ENCODE measurements around the gene PTK6.

Gene PTK6

GRCh38 chr20:63579017-63579694, 42.0 kb upstream of the PTK6 start:
- TF ChIP-seq REST (IDR thresholded peaks at IDR 0.05; ENCODE audit: insufficient read depth in 1 of 2, low read depth in 2 of 2, low read length in 2 of 2) (no peak), POLR2AphosphoS5 (IDR thresholded peaks at IDR 0.05; ENCODE audit: low read depth, low read length) (no peak), FOXP2 (optimal IDR thresholded peaks at IDR 0.05; ENCODE audit: borderline replicate concordance, extremely low read depth, extremely low read length, insufficient read depth) (no peak), TAF1 (IDR thresholded peaks at IDR 0.05; ENCODE audit: borderline replicate concordance, insufficient read depth, low read length) (no peak), SIN3A (IDR thresholded peaks at IDR 0.05; ENCODE audit: borderline replicate concordance, insufficient read depth, low read length) (no peak)

DNA sequence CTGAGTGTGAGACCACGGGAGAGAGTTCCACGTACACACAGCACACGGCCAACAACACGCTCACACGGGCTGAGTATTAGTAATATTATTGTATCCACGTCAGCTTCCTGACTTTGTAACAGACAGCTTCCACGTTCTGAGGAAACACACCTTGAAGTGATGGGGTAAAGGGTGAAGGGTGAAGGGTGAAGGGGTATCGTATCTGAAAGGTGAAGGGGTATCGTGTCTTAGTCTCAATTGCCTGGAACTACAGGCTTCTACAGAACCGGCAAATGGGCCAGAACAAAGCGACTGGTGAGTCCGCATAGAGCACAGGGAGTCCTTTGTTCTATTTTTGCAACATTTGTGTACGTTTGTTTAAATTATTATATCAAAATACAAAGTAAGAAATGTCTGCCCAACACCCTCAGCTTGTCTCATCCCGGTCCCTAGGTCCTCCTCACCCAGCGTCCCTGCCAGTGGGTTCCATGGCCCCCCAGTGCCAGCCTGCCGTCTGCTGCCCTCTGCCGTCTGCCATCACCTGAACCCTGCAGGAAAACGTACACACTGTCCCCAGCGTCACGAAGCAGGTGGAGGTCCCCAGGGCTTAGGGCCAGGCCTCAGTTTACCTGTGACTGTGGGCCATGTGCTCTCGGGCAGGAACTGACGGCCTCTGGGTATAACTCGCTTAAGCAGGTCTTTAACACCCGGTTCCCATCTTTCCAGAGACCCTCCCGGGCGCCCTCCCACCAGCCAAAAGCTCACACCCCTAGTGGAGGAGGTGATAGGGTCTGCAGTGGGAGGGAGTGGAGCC, 41.2 kb upstream of the PTK6 start:
- TF ChIP-seq SIN3A (IDR thresholded peaks at IDR 0.05; ENCODE audit: borderline replicate concordance, insufficient read depth, low read length) (no peak), POLR2AphosphoS5 (IDR thresholded peaks at IDR 0.05; ENCODE audit: low read depth, low read length) (no peak), TAF1 (IDR thresholded peaks at IDR 0.05; ENCODE audit: borderline replicate concordance, insufficient read depth, low read length) (no peak), FOXP2 (optimal IDR thresholded peaks at IDR 0.05; ENCODE audit: borderline replicate concordance, extremely low read depth, extremely low read length, insufficient read depth) (no peak), REST (IDR thresholded peaks at IDR 0.05; ENCODE audit: insufficient read depth in 1 of 2, low read depth in 2 of 2, low read length in 2 of 2) (no peak)

DNA sequence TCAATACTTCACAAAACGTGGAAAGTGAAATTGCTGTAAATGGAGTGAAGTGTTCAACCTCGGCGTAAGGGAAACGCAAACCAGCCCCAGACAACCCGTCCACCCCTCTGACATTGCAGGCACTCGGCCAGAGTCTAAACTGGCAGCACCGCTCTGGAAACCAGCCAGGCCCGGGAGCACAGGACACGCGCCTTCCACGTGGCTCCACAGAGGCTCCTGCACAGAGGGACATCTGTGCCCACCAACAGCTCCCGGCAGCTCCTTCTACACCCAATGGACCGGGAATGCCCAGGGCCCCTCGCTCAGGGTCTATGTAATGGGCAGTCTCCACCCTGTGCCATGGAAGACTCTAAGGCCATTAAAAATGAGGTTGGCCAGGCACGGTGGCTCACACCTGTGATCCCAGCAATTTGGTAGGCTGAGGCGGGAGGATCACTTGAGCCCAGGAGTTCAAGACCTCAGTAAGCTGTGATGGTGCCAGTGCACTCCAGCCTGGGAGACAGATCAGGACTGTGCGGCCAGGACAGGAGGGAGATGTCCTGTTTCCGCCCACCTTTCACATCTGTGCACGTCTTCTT, 40.2 kb upstream of the PTK6 start:
- TF ChIP-seq REST (IDR thresholded peaks at IDR 0.05; ENCODE audit: insufficient read depth in 1 of 2, low read depth in 2 of 2, low read length in 2 of 2), result no peak
- no peak for TF ChIP-seq TAF1 (IDR thresholded peaks at IDR 0.05; ENCODE audit: borderline replicate concordance, insufficient read depth, low read length)
- no peak for TF ChIP-seq SIN3A (IDR thresholded peaks at IDR 0.05; ENCODE audit: borderline replicate concordance, insufficient read depth, low read length)
- no peak for TF ChIP-seq POLR2AphosphoS5 (IDR thresholded peaks at IDR 0.05; ENCODE audit: low read depth, low read length)
- TF ChIP-seq FOXP2 (optimal IDR thresholded peaks at IDR 0.05; ENCODE audit: borderline replicate concordance, extremely low read depth, extremely low read length, insufficient read depth), result no peak

GRCh38 chr20:63576311-63576710, 39.1 kb upstream of the PTK6 start:
- TF ChIP-seq REST (IDR thresholded peaks at IDR 0.05; ENCODE audit: insufficient read depth in 1 of 2, low read depth in 2 of 2, low read length in 2 of 2) (no peak), POLR2AphosphoS5 (IDR thresholded peaks at IDR 0.05; ENCODE audit: low read depth, low read length) (no peak), TAF1 (IDR thresholded peaks at IDR 0.05; ENCODE audit: borderline replicate concordance, insufficient read depth, low read length) (no peak), SIN3A (IDR thresholded peaks at IDR 0.05; ENCODE audit: borderline replicate concordance, insufficient read depth, low read length) (no peak), FOXP2 (optimal IDR thresholded peaks at IDR 0.05; ENCODE audit: borderline replicate concordance, extremely low read depth, extremely low read length, insufficient read depth) (no peak)
